Esophagus squamous epithelium (tissue), 5 donors: ENCODE results near the gene ATAD3A. TPM values are rescaled to one million over a fixed set of nuclear protein-coding genes. Genes with fewer than 3 reads are reported as not detected.
"Not testable (repeated sequence)": the region's sequence is repeated elsewhere in the genome, so short reads cannot be mapped to it uniquely, and the experiment has no call there.

Source experiments
- DNase-seq: peaks from one replicate; lab custom pipeline; 2025; lab: John Stamatoyannopoulos, UW
- H3K27ac ChIP-seq, 4 donors: fragments of 200-600 bp; sonication (generic); one replicate each; pipeline ENCODE4 v1.5.1; 2016 to 2019; ENCODE audit warnings: mild to moderate bottlenecking in 1 of 4
- H3K27me3 ChIP-seq, 4 donors: fragments of 200-600 bp; sonication (generic); 1 replicate in 3 of 4; 2 replicates in 1 of 4; pipeline versions ENCODE4 v1.5.1 to v1.6.0; 2017 to 2021; ENCODE audit warnings: antibody characterized with exemption in 1 of 4
- H3K36me3 ChIP-seq, 3 donors: fragments of 200-600 bp; sonication (generic); one replicate each; pipeline ENCODE4 v1.5.1; 2016 to 2019
- H3K4me1 ChIP-seq, 3 donors: fragments of 200-600 bp; sonication (generic); one replicate each; pipeline ENCODE4 v1.5.1; 2017 to 2019
- H3K4me3 ChIP-seq, 4 donors: fragments of 200-600 bp; sonication (generic); 1 replicate in 3 of 4; 2 replicates in 1 of 4; pipeline ENCODE4 v1.5.1; 2016 to 2019; ENCODE audit warnings: mild to moderate bottlenecking in 2 of 4, moderate library complexity in 1 of 4
- H3K9me3 ChIP-seq, 3 donors: fragments of 200-600 bp; sonication (generic); one replicate each; pipeline ENCODE4 v1.5.1; 2016 to 2019
- POLR2A ChIP-seq, 4 donors: fragments of 450-650 bp; IDR thresholded peaks; one replicate each; pipeline ENCODE4 v1.6.1; 2017; ENCODE audit warnings: antibody characterized with exemption in 4 of 4, mild to moderate bottlenecking in 4 of 4, moderate library complexity in 3 of 4
- WGBS, 2 donors: methylation state at CpG; one replicate each; pipeline ENCODE4 v1.1.5; 2018; 5-methylcytosine and 5-hydroxymethylcytosine counted together
- intact Hi-C: fragments of 100-400 bp; cut with DNase I; formaldehyde crosslinking; loops from one replicate; pipeline ENCODE4 v1.15.0; 2022
- total RNA-seq, 4 donors: library from RNA; depleted of rRNA; stranded (reverse); fragments of >200 nt; gene quantifications; one replicate each; pipeline ENCODE4 v1.1.0, GENCODE V29; 2016
- TF ChIP-seq, protein P1 (sequence below), 6 experiments: fragments of 450-650 bp in 4 of 6; fragments of 200-600 bp in 2 of 6; sonication (generic) in 2 of 6; IDR thresholded peaks; one replicate each; pipeline ENCODE4 v1.5.1; 2016 to 2019; ENCODE audit warnings: antibody characterized with exemption in 6 of 6, mild to moderate bottlenecking in 4 of 6, moderate library complexity in 4 of 6
- donor health status: DM: yes; HTN: yes; CAD: no.

Gene ATAD3A
- total RNA-seq, 4 donors from 2014 or later = 27.0 to 53.8 (median 32.6) TPM

GRCh38 chr1:1556505-1556904, 44.5 kb downstream of the ATAD3A start:
- peaks cover 5 to 47% (median 7%) of the 10 kb centered on the region in 3 donors for H3K4me1 ChIP-seq
- no peak overlapping the region for H3K4me3 ChIP-seq
- H3K36me3 ChIP-seq = peaks cover 4 to 23% (median 7%) of the 10 kb centered on the region in 3 donors
- intact Hi-C loops = no loop called here
- H3K27me3 ChIP-seq = no peaks in the 10 kb centered on the region
- H3K27ac ChIP-seq = peak overlapping the region; percentile 6 to 57 (median 40)
- WGBS, 2 donors = 88 to 90% methylated on average over 2 to 3 of the region's 6 CpGs
- H3K9me3 ChIP-seq = no peaks in the 10 kb centered on the region
- TF ChIP-seq POLR2A (IDR thresholded peaks at IDR 0.05) = no peak
- TF ChIP-seq, protein P1, sequence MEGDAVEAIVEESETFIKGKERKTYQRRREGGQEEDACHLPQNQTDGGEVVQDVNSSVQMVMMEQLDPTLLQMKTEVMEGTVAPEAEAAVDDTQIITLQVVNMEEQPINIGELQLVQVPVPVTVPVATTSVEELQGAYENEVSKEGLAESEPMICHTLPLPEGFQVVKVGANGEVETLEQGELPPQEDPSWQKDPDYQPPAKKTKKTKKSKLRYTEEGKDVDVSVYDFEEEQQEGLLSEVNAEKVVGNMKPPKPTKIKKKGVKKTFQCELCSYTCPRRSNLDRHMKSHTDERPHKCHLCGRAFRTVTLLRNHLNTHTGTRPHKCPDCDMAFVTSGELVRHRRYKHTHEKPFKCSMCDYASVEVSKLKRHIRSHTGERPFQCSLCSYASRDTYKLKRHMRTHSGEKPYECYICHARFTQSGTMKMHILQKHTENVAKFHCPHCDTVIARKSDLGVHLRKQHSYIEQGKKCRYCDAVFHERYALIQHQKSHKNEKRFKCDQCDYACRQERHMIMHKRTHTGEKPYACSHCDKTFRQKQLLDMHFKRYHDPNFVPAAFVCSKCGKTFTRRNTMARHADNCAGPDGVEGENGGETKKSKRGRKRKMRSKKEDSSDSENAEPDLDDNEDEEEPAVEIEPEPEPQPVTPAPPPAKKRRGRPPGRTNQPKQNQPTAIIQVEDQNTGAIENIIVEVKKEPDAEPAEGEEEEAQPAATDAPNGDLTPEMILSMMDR (IDR thresholded peaks at IDR 0.05) = no peak
- no peak for DNase-seq

DNA sequence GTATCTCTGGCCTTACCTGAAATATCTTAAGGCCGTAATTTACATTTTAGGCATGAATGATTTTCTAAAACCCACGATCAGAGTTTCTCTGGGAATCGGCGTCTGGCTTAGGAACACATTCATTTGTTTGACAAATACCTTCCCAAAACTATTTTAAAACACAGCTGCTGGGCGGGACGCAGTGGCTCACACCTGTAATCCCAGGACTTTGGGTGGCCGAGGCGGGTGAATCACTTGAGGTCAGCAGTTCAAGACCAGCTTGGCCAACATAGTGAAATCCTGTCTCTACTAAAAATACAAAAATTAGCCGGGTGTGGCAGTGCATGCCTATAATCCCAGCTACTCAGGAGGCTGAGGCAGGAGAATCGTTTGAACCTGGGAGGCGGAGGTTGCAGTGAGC, 45.0 kb downstream of the ATAD3A start:
- H3K9me3 ChIP-seq, H3K27me3 ChIP-seq, H3K4me3 ChIP-seq, DNase-seq, intact Hi-C loops: not testable (repeated sequence)
- H3K36me3 ChIP-seq = peaks cover 8 to 27% (median 10%) of the 10 kb centered on the region in 3 donors
- peak overlapping the region; percentile 6 to 57 (median 40) for H3K27ac ChIP-seq
- H3K4me1 ChIP-seq = peaks cover 5 to 47% (median 7%) of the 10 kb centered on the region in 3 donors
- 62 to 75% methylated on average over 11 of the region's 11 CpGs for WGBS, 2 donors

- H3K27me3 ChIP-seq, H3K9me3 ChIP-seq, DNase-seq, intact Hi-C loops, H3K4me3 ChIP-seq: not testable (repeated sequence)
- peaks cover 10 to 34% (median 15%) of the 10 kb centered on the region in 3 donors for H3K36me3 ChIP-seq
- peak overlapping the region in 1 of 4 donors; percentile 52 for H3K27ac ChIP-seq
- peaks cover 5 to 47% (median 7%) of the 10 kb centered on the region in 3 donors for H3K4me1 ChIP-seq
- 74 to 91% methylated on average over 4 to 6 of the region's 7 CpGs for WGBS, 2 donors
Observed at GRCh38 chr1:1557688-1558087, 45.7 kb downstream of the ATAD3A start.

- H3K27ac ChIP-seq = peak overlapping the region in 3 of 4 donors; percentile 28 to 66 (median 52)
- no peak for DNase-seq
- H3K27me3 ChIP-seq = no peaks in the 10 kb centered on the region
- peaks cover 5 to 49% (median 9%) of the 10 kb centered on the region in 3 donors for H3K4me1 ChIP-seq
- no peak overlapping the region for H3K4me3 ChIP-seq
- TF ChIP-seq, protein P1 (IDR thresholded peaks at IDR 0.05) = no peak
- TF ChIP-seq POLR2A (IDR thresholded peaks at IDR 0.05) = no peak
- intact Hi-C loops = no loop called here
- 75 to 90% methylated on average over 3 to 4 of the region's 4 CpGs for WGBS, 2 donors
- H3K9me3 ChIP-seq = no peaks in the 10 kb centered on the region
- peaks cover 10 to 43% (median 24%) of the 10 kb centered on the region in 3 donors for H3K36me3 ChIP-seq
Observed at GRCh38 chr1:1558591-1558990, 46.6 kb downstream of the ATAD3A start.

GRCh38 chr1:1559066-1559465, 47.1 kb downstream of the ATAD3A start:
- peak overlapping the region; percentile 28 to 66 (median 48) for H3K27ac ChIP-seq
- no peak overlapping the region for H3K4me3 ChIP-seq
- H3K36me3 ChIP-seq = peaks cover 14 to 48% (median 29%) of the 10 kb centered on the region in 3 donors
- intact Hi-C loops = no loop called here
- no peak for DNase-seq
- peaks cover 5 to 54% (median 10%) of the 10 kb centered on the region in 3 donors for H3K4me1 ChIP-seq
- H3K9me3 ChIP-seq = no peaks in the 10 kb centered on the region
- no peaks in the 10 kb centered on the region for H3K27me3 ChIP-seq
- TF ChIP-seq POLR2A (IDR thresholded peaks at IDR 0.05) = no peak
- TF ChIP-seq, protein P1 (IDR thresholded peaks at IDR 0.05) = no peak
- WGBS, 2 donors = 73 to 82% methylated on average over 17 of the region's 17 CpGs

DNA sequence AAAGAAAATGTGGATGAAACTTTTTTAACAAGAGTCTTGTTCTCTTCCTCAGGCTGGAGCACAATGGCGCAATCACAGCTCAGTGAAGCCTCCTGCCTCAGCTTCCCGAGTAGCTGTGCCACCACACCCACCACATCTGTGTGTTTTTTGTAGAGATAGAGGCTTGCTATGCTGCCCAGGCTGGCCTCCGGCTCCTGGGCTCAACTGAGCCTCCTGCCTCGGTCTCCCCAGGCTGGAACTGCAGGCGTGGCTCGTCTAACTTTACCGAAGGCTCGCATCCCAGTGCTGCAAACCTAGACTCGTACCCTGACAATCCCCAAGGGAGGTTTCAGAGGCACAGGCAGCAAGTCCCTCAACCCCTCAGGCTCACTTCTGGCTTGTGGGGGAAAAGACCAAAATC, 48.2 kb downstream of the ATAD3A start:
- H3K9me3 ChIP-seq = no peaks in the 10 kb centered on the region
- H3K27ac ChIP-seq = peak overlapping the region in 2 of 4 donors; percentile 25 to 52
- intact Hi-C loops = no loop called here
- TF ChIP-seq, protein P1 (IDR thresholded peaks at IDR 0.05) = no peak
- TF ChIP-seq POLR2A (IDR thresholded peaks at IDR 0.05) = no peak
- no peaks in the 10 kb centered on the region for H3K27me3 ChIP-seq
- peaks cover 0 to 47% (median 3%) of the 10 kb centered on the region in 3 donors for H3K4me1 ChIP-seq
- H3K36me3 ChIP-seq = peaks cover 20 to 57% (median 39%) of the 10 kb centered on the region in 3 donors
- 88 to 89% methylated on average over 8 to 9 of the region's 9 CpGs for WGBS, 2 donors
- DNase-seq = no peak
- H3K4me3 ChIP-seq = no peak overlapping the region
